OCI-LY1 (cell line): ENCODE measurements around the gene XPR1.

Source experiments
- H2AFZ ChIP-seq: fragments of 200-600 bp; sonication (generic), shearing (Covaris generic); 2 replicates; pipeline ENCODE4 v1.6.0; 2014; ENCODE audit warnings: antibody characterized with exemption, mild to moderate bottlenecking, low read length
- H3F3A ChIP-seq: fragments of 200-600 bp; sonication (generic), shearing (Covaris generic); 2 replicates; pipeline ENCODE4 v1.6.0; 2014; ENCODE audit warnings: mild to moderate bottlenecking, antibody characterized with exemption, low read length, moderate library complexity; ENCODE audit not compliant: insufficient read depth
- H3K27ac ChIP-seq: fragments of 200-600 bp; sonication (generic); 2 replicates; pipeline ENCODE4 v1.5.1; 2014; ENCODE audit warnings: low read length, mixed run types, mild to moderate bottlenecking, low read depth; ENCODE audit not compliant: poor library complexity, severe bottlenecking
- H3K27me3 ChIP-seq: fragments of 200-600 bp; sonication (generic); 2 replicates; pipeline ENCODE4 v1.6.0; 2014; ENCODE audit warnings: antibody characterized with exemption, mild to moderate bottlenecking, low read length, moderate library complexity; ENCODE audit not compliant: insufficient read depth
- H3K36me3 ChIP-seq: fragments of 200-600 bp; sonication (generic); 2 replicates; pipeline ENCODE4 v1.6.1; 2014; ENCODE audit warnings: mild to moderate bottlenecking, antibody characterized with exemption, low read length, moderate library complexity, mixed read lengths; ENCODE audit not compliant: insufficient read depth
- H3K4me1 ChIP-seq: fragments of 200-600 bp; sonication (generic); 2 replicates; pipeline ENCODE4 v1.5.1; 2014; ENCODE audit warnings: mild to moderate bottlenecking, low read length, moderate library complexity; ENCODE audit not compliant: insufficient read depth, severe bottlenecking
- H3K4me2 ChIP-seq: fragments of 200-600 bp; sonication (generic), shearing (Covaris generic); 2 replicates; pipeline ENCODE4 v1.6.1; 2014; ENCODE audit warnings: low read length
- H3K4me3 ChIP-seq: fragments of 200-600 bp; sonication (generic); 2 replicates; pipeline ENCODE4 v1.5.1; 2014; ENCODE audit warnings: low read length, low read depth, mild to moderate bottlenecking, mixed read lengths; ENCODE audit not compliant: poor library complexity, severe bottlenecking
- H3K79me2 ChIP-seq: fragments of 200-600 bp; shearing (Covaris generic); 2 replicates; pipeline ENCODE4 v1.6.1; 2016; ENCODE audit warnings: mixed run types, low read length, mixed read lengths; ENCODE audit not compliant: insufficient read depth
- H3K9ac ChIP-seq: fragments of 200-600 bp; sonication (generic), shearing (Covaris generic); 2 replicates; pipeline ENCODE4 v1.6.1; 2014; ENCODE audit warnings: mild to moderate bottlenecking, low read length, mixed read lengths
- H3K9me2 ChIP-seq: fragments of 200-600 bp; sonication (generic), shearing (Covaris generic); 2 replicates; pipeline ENCODE4 v1.6.1; 2014; ENCODE audit warnings: low read depth, mild to moderate bottlenecking, low read length, mixed read lengths
- H3K9me3 ChIP-seq: fragments of 200-600 bp; shearing (Covaris generic); 2 replicates; pipeline ENCODE4 v1.6.1; 2014; ENCODE audit warnings: low read length, mixed read lengths
- H4K20me1 ChIP-seq: fragments of 200-600 bp; sonication (generic), shearing (Covaris generic); 2 replicates; pipeline ENCODE4 v1.6.0; 2016; ENCODE audit warnings: mild to moderate bottlenecking, low read length; ENCODE audit not compliant: insufficient read depth
- CTCF ChIP-seq: fragments of 200-600 bp; sonication (generic), shearing (Covaris generic); IDR thresholded peaks from 2 replicates; pipeline ENCODE4 v1.5.1; 2017; ENCODE audit warnings: mild to moderate bottlenecking, antibody characterized with exemption, low read length, moderate library complexity, mixed read lengths
- EZH2 ChIP-seq: fragments of 200-600 bp; sonication (generic), shearing (Covaris generic); IDR thresholded peaks from 2 replicates; pipeline ENCODE4 v1.8.0; 2017; ENCODE audit warnings: borderline replicate concordance, mixed run types, mild to moderate bottlenecking, antibody characterized with exemption, low read length, moderate library complexity, mixed read lengths

The XPR1 gene

DNA sequence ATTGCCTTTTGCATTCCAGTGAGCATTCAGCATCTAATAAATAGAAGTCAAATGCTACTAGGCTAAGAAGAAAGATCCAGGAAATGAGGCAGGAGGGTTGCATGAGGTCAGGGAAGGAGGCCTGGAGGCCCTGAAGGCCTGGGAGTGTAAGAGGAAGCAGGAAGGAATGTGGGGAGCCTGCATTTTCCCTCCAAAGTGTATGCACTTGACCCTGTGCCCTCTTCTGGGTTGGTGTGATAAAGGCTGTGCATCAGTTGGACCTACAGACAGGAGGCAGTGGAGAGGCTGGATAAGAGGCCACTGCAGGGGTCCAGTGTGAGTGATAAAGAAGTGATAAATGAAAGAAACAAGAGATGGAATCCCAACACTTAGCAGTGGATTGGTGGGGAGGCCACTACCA, 301.3 kb downstream of the XPR1 start:
- H4K20me1 ChIP-seq = no peaks in the 10 kb centered on the region

GRCh38 chr1:180934563-180934962, 302.7 kb downstream of the XPR1 start:
- no peaks in the 10 kb centered on the region for H3K79me2 ChIP-seq
- H3F3A ChIP-seq = no peaks in the 10 kb centered on the region
- H3K9me3 ChIP-seq = no peaks in the 10 kb centered on the region
- no peak overlapping the region for H3K9ac ChIP-seq
- H3K27ac ChIP-seq = no peak overlapping the region
- no peaks in the 10 kb centered on the region for H3K9me2 ChIP-seq
- peaks cover 18% of the 10 kb centered on the region for H3K4me1 ChIP-seq
- no peak overlapping the region for H2AFZ ChIP-seq
- no peaks in the 10 kb centered on the region for H3K36me3 ChIP-seq
- H3K4me2 ChIP-seq = no peak overlapping the region
- no peaks in the 10 kb centered on the region for H4K20me1 ChIP-seq
- no peaks in the 10 kb centered on the region for H3K27me3 ChIP-seq
- TF ChIP-seq CTCF (no peak), EZH2 (no peak)
- H3K4me3 ChIP-seq = no peak overlapping the region

More for the DNA sequence above, 301.3 kb downstream of the XPR1 start:
- Histone ChIP-seq H3K27me3 (no peaks in the 10 kb centered on the region), H3K9me2 (no peaks in the 10 kb centered on the region), H2AFZ (no peak overlapping the region), H3F3A (no peaks in the 10 kb centered on the region), H3K4me3 (no peak overlapping the region), H3K9me3 (no peaks in the 10 kb centered on the region), H3K4me2 (no peak overlapping the region), H3K36me3 (no peaks in the 10 kb centered on the region), H3K27ac (no peak overlapping the region), H3K9ac (no peak overlapping the region), H3K4me1 (peaks cover 18% of the 10 kb centered on the region), H3K79me2 (no peaks in the 10 kb centered on the region)
- TF ChIP-seq CTCF = no peak
- no peak for TF ChIP-seq EZH2

- Histone ChIP-seq H3K27me3 (no peaks in the 10 kb centered on the region), H3K9ac (no peak overlapping the region), H3K79me2 (no peaks in the 10 kb centered on the region), H3K4me1 (peaks cover 18% of the 10 kb centered on the region), H3K9me3 (no peaks in the 10 kb centered on the region), H3F3A (no peaks in the 10 kb centered on the region), H3K36me3 (no peaks in the 10 kb centered on the region), H3K4me3 (no peak overlapping the region), H3K9me2 (no peaks in the 10 kb centered on the region), H4K20me1 (no peaks in the 10 kb centered on the region), H3K27ac (no peak overlapping the region), H3K4me2 (peak overlapping the region; percentile 38), H2AFZ (no peak overlapping the region)
- TF ChIP-seq EZH2 = no peak
- TF ChIP-seq CTCF = no peak
Measured at GRCh38 chr1:180935326-180936109, 303.7 kb downstream of the XPR1 start.
